A549 (cell line): ENCODE results near the gene NT5C2. TPM values are rescaled to one million over a fixed set of nuclear protein-coding genes. Genes with fewer than 3 reads are reported as not detected.
A peak's percentile ranks its signal among the peaks of the same experiment; 100 is the strongest.
"Not testable (repeated sequence)": the region's sequence is repeated elsewhere in the genome, so short reads cannot be mapped to it uniquely, and the experiment has no call there.

Experiments used
- ATAC-seq, 2 experiments: fragments of 200-7000 bp in 1 of 2; fragments of >200 bp in 1 of 2; cut with Nextera tagmentation in 1 of 2; cut with Tn5 transposase in 1 of 2; 3 replicates each; pipeline versions ENCODE4 v1.8.0 to v1.9.1; 2018 to 2020; ENCODE audit warnings: mild to moderate bottlenecking in 1 of 2, moderate library complexity in 1 of 2
- CTCF ChIA-PET: fragments of 300-600 bp; sonication (Branson Sonifier 250); formaldehyde crosslinking; extraction: SDS; loops from one replicate; lab custom pipeline; 2021; ENCODE audit warnings: antibody characterized with exemption, inconsistent platforms; lab: Yijun Ruan, JAX
- POLR2A ChIA-PET: fragments of 350-600 bp; formaldehyde crosslinking; extraction: SDS; loops from one replicate; lab custom pipeline; 2021; ENCODE audit warnings: antibody characterized with exemption, inconsistent platforms; lab: Yijun Ruan, JAX
- DNase-seq, 2 experiments: peaks; one replicate each; pipeline versions ENCODE4 v3.0.0 to v3.0.0-alpha.2; 2011 to 2016; ENCODE audit warnings: low read depth in 1 of 2, low spot score in 1 of 2
- FAIRE-seq: peaks from 2 replicates; lab custom pipeline; 2011; peaks lifted over from hg19 to GRCh38; lab: Jason Lieb, UNC
- H3K27ac ChIP-seq, 2 experiments: fragments of >200 bp; sonication (Bioruptor Twin); formaldehyde crosslinking; 3 replicates each; pipeline ENCODE4 v1.5.1; 2016 to 2017
- H3K4me1 ChIP-seq: fragments of >200 bp; sonication (Bioruptor Twin); formaldehyde crosslinking; 3 replicates; pipeline ENCODE4 v1.6.1; 2016
- H3K4me2 ChIP-seq: fragments of >200 bp; sonication (Bioruptor Twin); formaldehyde crosslinking; 3 replicates; pipeline ENCODE4 v1.6.1; 2016
- H3K4me3 ChIP-seq: fragments of >200 bp; sonication (Bioruptor Twin); formaldehyde crosslinking; 3 replicates; pipeline ENCODE4 v1.5.1; 2016
- H3K9me3 ChIP-seq: fragments of >200 bp; sonication (Bioruptor Twin); formaldehyde crosslinking; 3 replicates; pipeline ENCODE4 v1.6.1; 2016
- CBX2 ChIP-seq: fragments of 200-600 bp; sonication (generic); IDR thresholded peaks from 2 replicates; pipeline ENCODE4 v1.6.1; 2016; ENCODE audit warnings: low read depth, mild to moderate bottlenecking, borderline replicate concordance
- CBX8 ChIP-seq: fragments of 200-600 bp; sonication (generic); IDR thresholded peaks from 2 replicates; pipeline ENCODE4 v1.6.1; 2016
- CHD4 ChIP-seq: fragments of 200-600 bp; sonication (generic); IDR thresholded peaks from 2 replicates; pipeline ENCODE4 v1.6.1; 2016; ENCODE audit warnings: antibody characterized with exemption, mild to moderate bottlenecking, borderline replicate concordance
- CTCF ChIP-seq: fragments of >200 bp; sonication (Bioruptor Twin); formaldehyde crosslinking; IDR thresholded peaks from 3 replicates; pipeline ENCODE4 v1.5.1; 2016
- E2F6 ChIP-seq: IDR thresholded peaks from 2 replicates; pipeline ENCODE4 v1.6.1; 2012; ENCODE audit warnings: low read depth, borderline replicate concordance
- EHF ChIP-seq: fragments of 250-450 bp; sonication (Bioruptor Pico); IDR thresholded peaks from 2 replicates; pipeline ENCODE4 v1.5.0; 2020; ENCODE audit warnings: mild to moderate bottlenecking
- EHMT2 ChIP-seq: fragments of 200-600 bp; sonication (generic); IDR thresholded peaks from 2 replicates; pipeline ENCODE4 v1.6.1; 2016; ENCODE audit warnings: antibody characterized with exemption, low read depth, mild to moderate bottlenecking, moderate library complexity
- FOSB ChIP-seq: fragments of 250-450 bp; sonication (Bioruptor Pico); IDR thresholded peaks from 2 replicates; pipeline ENCODE4 v1.5.0; 2020; ENCODE audit warnings: mild to moderate bottlenecking, moderate library complexity
- GATA3 ChIP-seq: IDR thresholded peaks from 2 replicates; pipeline ENCODE4 v1.6.1; 2012; ENCODE audit warnings: borderline replicate concordance
- HOXA7 ChIP-seq: fragments of 250-450 bp; sonication (Bioruptor Pico); IDR thresholded peaks from 2 replicates; pipeline ENCODE4 v1.5.0; 2020; ENCODE audit warnings: mild to moderate bottlenecking, moderate library complexity
- MAFK ChIP-seq: fragments of 450-650 bp; IDR thresholded peaks from 2 replicates; pipeline ENCODE4 v1.6.1; 2014; ENCODE audit not compliant: partially characterized antibody
- MAZ ChIP-seq: fragments of 150-350 bp; IDR thresholded peaks from 2 replicates; pipeline ENCODE4 v1.6.1; 2014; ENCODE audit warnings: antibody characterized with exemption, low read depth, low read length, borderline replicate concordance
- RAD21 ChIP-seq, 2 experiments: fragments of >200 bp in 1 of 2; sonication (Bioruptor Twin) in 1 of 2; formaldehyde crosslinking in 1 of 2; IDR thresholded peaks in 1 of 2; conservative IDR thresholded peaks in 1 of 2; 2 replicates in 1 of 2; 3 replicates in 1 of 2; pipeline ENCODE4 v1.6.1; 2012 to 2018; ENCODE audit warnings: inconsistent platforms in 1 of 2
- RCOR1 ChIP-seq: fragments of 150-350 bp; IDR thresholded peaks from 2 replicates; pipeline ENCODE4 v1.6.1; 2014; ENCODE audit warnings: antibody characterized with exemption, low read length, low read depth
- RFX5 ChIP-seq: fragments of 450-650 bp; IDR thresholded peaks from 2 replicates; pipeline ENCODE4 v1.7.1; 2014; ENCODE audit warnings: antibody characterized with exemption, mild to moderate bottlenecking, moderate library complexity
- TFCP2L1 ChIP-seq: fragments of 250-450 bp; sonication (Bioruptor Pico); IDR thresholded peaks from 2 replicates; pipeline ENCODE4 v1.5.0; 2021; ENCODE audit warnings: mild to moderate bottlenecking
- TP53 ChIP-seq: fragments of 250-450 bp; sonication (Bioruptor Pico); IDR thresholded peaks from 2 replicates; pipeline ENCODE4 v1.5.0; 2021; ENCODE audit warnings: mild to moderate bottlenecking, moderate library complexity
- USF2 ChIP-seq: fragments of 450-650 bp; IDR thresholded peaks from 2 replicates; pipeline ENCODE4 v1.6.1; 2014; ENCODE audit warnings: antibody characterized with exemption
- ZNF302 ChIP-seq: fragments of 250-450 bp; sonication (Bioruptor Pico); IDR thresholded peaks from 2 replicates; pipeline ENCODE4 v1.9.0; 2021; ENCODE audit warnings: inconsistent platforms, mild to moderate bottlenecking, moderate library complexity
- WGBS: methylation state at CpG from one replicate; pipeline ENCODE4 v1.1.6; 2017; ENCODE audit errors: missing lambda C conversion rate; 5-methylcytosine and 5-hydroxymethylcytosine counted together
- polyA plus RNA-seq, 4 experiments: library from polyadenylated mRNA; depleted of rRNA in 3 of 4; stranded (reverse); fragments of >200 nt; fragmentation: RNase III in 1 of 4; extraction: RNeasy Plus Mini Kit Qiagen cat#74134 plus additional on column Dnase treatment in 1 of 4; gene quantifications; 2 replicates in 3 of 4; 3 replicates in 1 of 4; pipeline ENCODE4 v1.2.3, GENCODE V29; 2011 to 2017

Gene NT5C2
- polyA plus RNA-seq, 2 of the 4 experiments (the other 2 are of a cell fraction): 86.4 to 177 TPM

GRCh38 chr10:103192451-103193106 lies 493 bp downstream of the NT5C2 start (continued):
- TF ChIP-seq CBX2 (no peak), FOSB (CRISPR knock-in tag) (no peak), CBX8 (no peak), ZNF302 (CRISPR knock-in tag) (no peak), TFCP2L1 (CRISPR knock-in tag) (no peak)

- TF ChIP-seq USF2 (no peak), ZNF302 (CRISPR knock-in tag) (no peak), CHD4 (no peak), RFX5 (no peak)
- no peak for FAIRE-seq
- no peaks in the 10 kb centered on the region for H3K9me3 ChIP-seq
- peak; percentile 27 to 39; a peak in 4 of 6 replicates for ATAC-seq
- DNase-seq: peak in 1 of 2 experiments; percentile 30
- H3K27ac ChIP-seq: peak overlapping the region; percentile 91 to 97
- H3K4me3 ChIP-seq: peak overlapping the region; percentile 79
- POLR2A ChIA-PET: interaction anchor here (0.7 to 3.4 kb wide), 15 partner anchors 8 to 478 kb away, joined by 3 to 57 read pairs (median 9); partner anchors contain the start of genes ARL3 and INA
- H3K4me2 ChIP-seq: peak overlapping the region; percentile 85
- peaks cover 60% of the 10 kb centered on the region for H3K4me1 ChIP-seq
- CTCF ChIA-PET: interaction anchor here (0.9 to 5.9 kb wide), 9 partner anchors 12 to 274 kb away, joined by 3 to 40 read pairs (median 9); partner anchors contain the start of gene CNNM2
- WGBS: 3% methylated on average over 14 of the region's 14 CpGs
Observed at GRCh38 chr10:103192089-103192450, 1.0 kb downstream of the NT5C2 start.

- peak overlapping the region; percentile 85 for H3K4me2 ChIP-seq
- peaks cover 60% of the 10 kb centered on the region for H3K4me1 ChIP-seq
- H3K4me3 ChIP-seq: peak overlapping the region; percentile 79
- ChIA-PET CTCF (interaction anchor here (1.0 to 5.9 kb wide), 6 partner anchors 11 to 143 kb away, joined by 3 to 40 read pairs (median 4); no protein-coding TSS in a partner anchor), POLR2A (interaction anchor here (0.7 to 3.4 kb wide), 6 partner anchors 40 to 113 kb away, joined by 3 to 57 read pairs (median 12); no protein-coding TSS in a partner anchor)
- ATAC-seq, DNase-seq, FAIRE-seq, H3K9me3 ChIP-seq: not testable (repeated sequence)
- WGBS: 72% methylated on average over 7 of the region's 7 CpGs
- peak overlapping the region; percentile 91 to 97 for H3K27ac ChIP-seq
Observed at GRCh38 chr10:103191198-103191597, 1.9 kb downstream of the NT5C2 start.

GRCh38 chr10:103188853-103189252 lies 4.2 kb downstream of the NT5C2 start:
- FAIRE-seq (no peak), ATAC-seq (no peak), DNase-seq (no peak)
- H3K27ac ChIP-seq: peak overlapping the region in 1 of 2 experiments; percentile 50; a peak in 1 of 6 replicates
- no peaks in the 10 kb centered on the region for H3K9me3 ChIP-seq
- H3K4me3 ChIP-seq: no peak overlapping the region
- H3K4me2 ChIP-seq: peak overlapping the region; percentile 67
- ChIA-PET POLR2A (no interaction called here), CTCF (interaction anchor here (0.6 to 5.9 kb wide), 4 partner anchors 42 to 56 kb away, joined by 3 to 40 read pairs (median 4); no protein-coding TSS in a partner anchor)
- peaks cover 78% of the 10 kb centered on the region for H3K4me1 ChIP-seq
- WGBS: 75% methylated on average over 6 of the region's 6 CpGs
- TF ChIP-seq RCOR1 (no peak), E2F6 (no peak), MAZ (no peak), RAD21 (conservative IDR thresholded peaks at IDR 0.05 in 1 of 2, IDR thresholded peaks at IDR 0.05 in 1 of 2) (no peak), USF2 (no peak), GATA3 (no peak), MAFK (no peak), EHF (no peak), FOSB (CRISPR knock-in tag) (no peak), TP53 (CRISPR knock-in tag) (no peak), HOXA7 (CRISPR knock-in tag) (no peak), EHMT2 (no peak), CTCF (no peak)
